DOHH2 (cell line): Measurements from ENCODE around the gene HOXD10.

ENCODE experiments used
- H3F3A ChIP-seq: fragments of 200-600 bp; sonication (generic), shearing (Covaris generic); 2 replicates; pipeline ENCODE4 v1.6.0; 2016; ENCODE audit warnings: antibody characterized with exemption, mild to moderate bottlenecking; ENCODE audit not compliant: control insufficient read depth, insufficient read depth
- H3K27ac ChIP-seq: fragments of 200-600 bp; sonication (generic); 2 replicates; pipeline ENCODE4 v1.5.1; 2014; ENCODE audit warnings: low read depth, mild to moderate bottlenecking, low read length, moderate library complexity
- H3K27me3 ChIP-seq: fragments of 200-600 bp; sonication (generic); 2 replicates; pipeline ENCODE4 v1.6.1; 2014; ENCODE audit warnings: mild to moderate bottlenecking, low read length, mixed read lengths; ENCODE audit not compliant: control insufficient read depth
- H3K36me3 ChIP-seq: fragments of 200-600 bp; sonication (generic); 2 replicates; pipeline ENCODE4 v1.6.1; 2014; ENCODE audit warnings: mild to moderate bottlenecking, low read length, moderate library complexity, mixed read lengths; ENCODE audit not compliant: control insufficient read depth
- H3K4me1 ChIP-seq: fragments of 200-600 bp; sonication (generic); 2 replicates; pipeline ENCODE4 v1.6.1; 2014; ENCODE audit warnings: mild to moderate bottlenecking, low read length, mixed read lengths; ENCODE audit not compliant: control insufficient read depth
- H3K4me2 ChIP-seq: fragments of 200-600 bp; sonication (generic); 2 replicates; pipeline ENCODE4 v1.6.0; 2014; ENCODE audit warnings: mild to moderate bottlenecking, low read length, moderate library complexity
- H3K4me3 ChIP-seq: fragments of 200-600 bp; sonication (generic); 2 replicates; pipeline ENCODE4 v1.5.1; 2014; ENCODE audit warnings: mild to moderate bottlenecking, low read length, mixed read lengths
- H3K79me2 ChIP-seq: fragments of 200-600 bp; sonication (generic); 2 replicates; pipeline ENCODE4 v1.6.1; 2014; ENCODE audit warnings: mild to moderate bottlenecking, low read length, mixed read lengths; ENCODE audit not compliant: control insufficient read depth
- H3K9me2 ChIP-seq: fragments of 200-600 bp; sonication (generic); replicated peaks from 2 replicates; pipeline ENCODE4 v1.6.1; 2014; ENCODE audit warnings: mild to moderate bottlenecking, low read length, mixed read lengths; ENCODE audit not compliant: control insufficient read depth
- H3K9me3 ChIP-seq: fragments of 200-600 bp; sonication (generic); 2 replicates; pipeline ENCODE4 v1.6.1; 2014; ENCODE audit warnings: antibody characterized with exemption, low read length, mixed read lengths; ENCODE audit not compliant: control insufficient read depth, insufficient read depth
- H4K20me1 ChIP-seq: fragments of 200-600 bp; sonication (generic); 2 replicates; pipeline ENCODE4 v1.6.0; 2014; ENCODE audit warnings: low read depth, mild to moderate bottlenecking, antibody characterized with exemption, low read length, moderate library complexity; ENCODE audit not compliant: control insufficient read depth, insufficient read depth
- CTCF ChIP-seq: fragments of 200-600 bp; sonication (generic); IDR thresholded peaks from one replicate; pipeline ENCODE4 v1.5.1; 2014; ENCODE audit warnings: antibody characterized with exemption, mild to moderate bottlenecking, low read depth, low read length; ENCODE audit not compliant: poor library complexity, severe bottlenecking
- EZH2phosphoT487 ChIP-seq: fragments of 200-600 bp; sonication (generic); IDR thresholded peaks from 2 replicates; pipeline ENCODE4 v1.6.1; 2017; ENCODE audit warnings: borderline replicate concordance, mild to moderate bottlenecking, antibody characterized with exemption, low read length, moderate library complexity, mixed read lengths

Gene HOXD10

DNA sequence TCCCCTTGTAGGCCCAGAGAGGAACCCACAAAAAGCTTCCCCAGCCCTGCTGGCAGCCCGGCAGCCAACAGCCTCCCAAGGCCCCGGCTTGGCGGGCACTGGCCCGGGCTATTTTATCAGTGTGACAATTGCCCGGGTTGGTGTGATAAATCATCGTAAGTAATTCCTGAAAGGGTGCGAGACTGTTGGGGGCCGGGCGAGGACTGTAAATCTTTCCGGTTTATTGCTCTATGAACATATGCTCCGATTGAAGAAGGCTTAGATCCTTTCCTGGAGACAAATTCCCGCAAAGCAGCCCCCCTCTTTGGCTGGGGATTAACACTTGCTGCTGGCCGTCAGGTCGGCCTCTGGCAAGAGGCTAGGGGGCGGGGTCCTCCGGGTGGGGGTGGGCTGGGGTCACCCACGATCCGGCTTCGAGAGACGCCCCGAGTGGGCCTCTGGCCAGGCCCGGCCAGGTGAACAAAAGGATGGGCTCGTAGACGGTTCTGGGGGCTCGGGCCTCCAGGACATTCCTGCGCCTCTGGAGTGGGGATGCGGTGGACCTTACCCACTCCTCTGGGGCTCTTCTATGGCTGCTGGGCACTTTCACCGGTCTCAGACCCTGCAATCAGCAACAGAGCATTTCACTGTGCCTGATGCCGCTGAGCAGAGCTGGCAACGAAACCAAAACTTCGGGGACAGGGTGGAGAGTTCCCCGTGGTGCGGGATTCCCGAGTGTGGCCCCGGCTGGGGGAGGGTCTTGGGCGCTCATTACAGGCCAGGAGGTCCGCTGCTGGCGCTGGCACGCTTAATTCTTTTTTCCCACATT lies 42.5 kb downstream of the HOXD10 start:
- Histone ChIP-seq H3K9me2 (no peaks in the 10 kb centered on the region), H3F3A (no peaks in the 10 kb centered on the region), H3K79me2 (no peaks in the 10 kb centered on the region), H3K27me3 (no peaks in the 10 kb centered on the region), H3K36me3 (no peaks in the 10 kb centered on the region), H3K4me1 (no peaks in the 10 kb centered on the region), H3K4me2 (no peak overlapping the region), H4K20me1 (no peaks in the 10 kb centered on the region), H3K4me3 (no peak overlapping the region), H3K9me3 (no peaks in the 10 kb centered on the region; the same call in 1 of the 2 replicates), H3K27ac (no peak overlapping the region)
- TF ChIP-seq CTCF = no peak
- no peak for TF ChIP-seq EZH2phosphoT487

DNA sequence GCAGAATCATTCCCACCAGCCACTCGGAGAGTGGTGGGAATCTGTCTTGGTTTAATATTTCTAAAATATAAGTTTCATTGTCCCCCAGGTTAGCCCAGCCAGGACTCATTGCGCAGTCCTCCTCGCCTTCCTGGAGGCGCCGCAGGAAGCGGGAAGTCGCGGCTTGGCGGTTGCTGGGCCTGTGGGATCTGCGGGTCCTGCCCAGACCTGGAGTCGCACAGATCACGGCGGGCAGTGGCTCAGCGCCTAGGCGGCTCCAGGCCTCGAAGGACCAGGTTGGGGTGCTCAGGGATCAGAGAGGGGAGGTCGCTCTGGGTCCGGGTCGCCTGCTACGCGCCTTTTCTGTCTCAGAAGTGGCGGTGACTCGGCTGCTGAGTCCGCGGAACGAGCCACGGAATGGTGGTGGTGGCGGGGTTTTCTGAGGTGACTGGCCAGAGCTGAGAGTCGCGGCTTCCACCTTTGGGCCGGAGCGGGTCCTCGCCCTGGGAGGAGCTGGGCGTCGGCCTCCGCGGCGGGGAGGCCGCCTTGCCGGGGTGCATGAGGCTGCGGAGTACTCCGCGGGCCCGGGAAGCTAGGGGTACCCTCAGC lies 43.2 kb downstream of the HOXD10 start:
- Histone ChIP-seq H3F3A (no peaks in the 10 kb centered on the region), H3K36me3 (no peaks in the 10 kb centered on the region), H3K27me3 (no peaks in the 10 kb centered on the region), H4K20me1 (no peaks in the 10 kb centered on the region), H3K4me1 (no peaks in the 10 kb centered on the region), H3K9me2 (no peaks in the 10 kb centered on the region), H3K9me3 (no peaks in the 10 kb centered on the region; the same call in 1 of the 2 replicates), H3K4me3 (no peak overlapping the region), H3K4me2 (no peak overlapping the region), H3K79me2 (no peaks in the 10 kb centered on the region), H3K27ac (no peak overlapping the region)
- TF ChIP-seq CTCF (no peak), EZH2phosphoT487 (no peak)

- no peak overlapping the region for H3K27ac ChIP-seq
- no peaks in the 10 kb centered on the region for H3K79me2 ChIP-seq
- H3F3A ChIP-seq = no peaks in the 10 kb centered on the region
- no peaks in the 10 kb centered on the region; the same call in 1 of the 2 replicates for H3K9me3 ChIP-seq
- H4K20me1 ChIP-seq = no peaks in the 10 kb centered on the region
- no peaks in the 10 kb centered on the region for H3K4me1 ChIP-seq
- H3K27me3 ChIP-seq = no peaks in the 10 kb centered on the region
- no peaks in the 10 kb centered on the region for H3K9me2 ChIP-seq
- H3K4me3 ChIP-seq = no peak overlapping the region
- H3K4me2 ChIP-seq = no peak overlapping the region
- TF ChIP-seq EZH2phosphoT487 (no peak), CTCF (no peak)
- no peaks in the 10 kb centered on the region for H3K36me3 ChIP-seq
These were observed 43.8 kb downstream of the HOXD10 start for GRCh38 chr2:176160251-176160985.
